ENCODE results near the gene TEX14.

DNA sequence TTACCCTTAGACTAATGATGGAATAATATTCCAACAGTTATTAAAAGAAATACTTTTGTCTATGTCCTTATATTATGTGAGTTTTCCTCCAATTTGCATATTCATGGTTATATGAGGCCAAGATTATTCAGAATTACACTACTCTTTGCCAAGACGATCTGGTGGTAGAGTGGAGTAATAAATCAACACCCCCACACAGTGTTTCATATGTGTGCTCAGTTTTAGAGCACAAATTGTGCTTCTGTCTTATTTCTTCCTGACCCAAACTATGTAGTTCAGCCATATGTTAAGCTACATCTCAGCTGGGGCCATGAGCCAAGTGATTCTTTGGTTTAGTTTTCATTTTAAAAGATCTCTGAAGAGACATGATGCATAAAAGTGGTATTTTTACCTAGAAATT, 37.0 kb upstream of the TEX14 start:
- TF ChIP-seq, protein P1, sequence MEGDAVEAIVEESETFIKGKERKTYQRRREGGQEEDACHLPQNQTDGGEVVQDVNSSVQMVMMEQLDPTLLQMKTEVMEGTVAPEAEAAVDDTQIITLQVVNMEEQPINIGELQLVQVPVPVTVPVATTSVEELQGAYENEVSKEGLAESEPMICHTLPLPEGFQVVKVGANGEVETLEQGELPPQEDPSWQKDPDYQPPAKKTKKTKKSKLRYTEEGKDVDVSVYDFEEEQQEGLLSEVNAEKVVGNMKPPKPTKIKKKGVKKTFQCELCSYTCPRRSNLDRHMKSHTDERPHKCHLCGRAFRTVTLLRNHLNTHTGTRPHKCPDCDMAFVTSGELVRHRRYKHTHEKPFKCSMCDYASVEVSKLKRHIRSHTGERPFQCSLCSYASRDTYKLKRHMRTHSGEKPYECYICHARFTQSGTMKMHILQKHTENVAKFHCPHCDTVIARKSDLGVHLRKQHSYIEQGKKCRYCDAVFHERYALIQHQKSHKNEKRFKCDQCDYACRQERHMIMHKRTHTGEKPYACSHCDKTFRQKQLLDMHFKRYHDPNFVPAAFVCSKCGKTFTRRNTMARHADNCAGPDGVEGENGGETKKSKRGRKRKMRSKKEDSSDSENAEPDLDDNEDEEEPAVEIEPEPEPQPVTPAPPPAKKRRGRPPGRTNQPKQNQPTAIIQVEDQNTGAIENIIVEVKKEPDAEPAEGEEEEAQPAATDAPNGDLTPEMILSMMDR (IDR thresholded peaks at IDR 0.05): no peak
- TF ChIP-seq POLR2A (IDR thresholded peaks at IDR 0.05): no peak
